BE2C (cell line): ENCODE results near the gene ADCK1. TPM values are rescaled to one million over a fixed set of nuclear protein-coding genes. Genes with fewer than 3 reads are reported as not detected.
A peak's percentile ranks its signal among the peaks of the same experiment; 100 is the strongest.

Experiments used
- DNase-seq: peaks from one replicate; pipeline ENCODE4 v3.0.0-alpha.2; 2020
- H3K27me3 ChIP-seq: fragments of 250-450 bp; sonication (Bioruptor Pico); 2 replicates; pipeline ENCODE4 v1.5.1; 2020; ENCODE audit warnings: mild to moderate bottlenecking
- H3K36me3 ChIP-seq: fragments of 250-450 bp; sonication (Bioruptor Pico); 2 replicates; pipeline ENCODE4 v1.5.1; 2020; ENCODE audit warnings: mild to moderate bottlenecking
- H3K4me1 ChIP-seq: fragments of 250-450 bp; sonication (Bioruptor Pico); 2 replicates; pipeline ENCODE4 v1.5.1; 2020
- H3K4me3 ChIP-seq: 2 replicates; pipeline ENCODE4 v1.5.1; 2011; ENCODE audit warnings: low read depth, low read length
- H3K9me3 ChIP-seq: fragments of 250-450 bp; sonication (Bioruptor Pico); 2 replicates; pipeline ENCODE4 v1.5.1; 2020
- polyA plus RNA-seq: library from polyadenylated mRNA; unstranded; fragments of >200 nt; gene quantifications from one replicate; pipeline ENCODE4 v1.2.1, GENCODE V29; 2012; ENCODE audit warnings: low read depth, missing spikeins; ENCODE audit not compliant: insufficient read length, insufficient read depth
- TF ChIP-seq, protein P1 (sequence below): IDR thresholded peaks from 2 replicates; pipeline ENCODE4 v1.5.1; 2012; ENCODE audit warnings: mild to moderate bottlenecking, low read depth, low read length

ADCK1 gene, protein sequence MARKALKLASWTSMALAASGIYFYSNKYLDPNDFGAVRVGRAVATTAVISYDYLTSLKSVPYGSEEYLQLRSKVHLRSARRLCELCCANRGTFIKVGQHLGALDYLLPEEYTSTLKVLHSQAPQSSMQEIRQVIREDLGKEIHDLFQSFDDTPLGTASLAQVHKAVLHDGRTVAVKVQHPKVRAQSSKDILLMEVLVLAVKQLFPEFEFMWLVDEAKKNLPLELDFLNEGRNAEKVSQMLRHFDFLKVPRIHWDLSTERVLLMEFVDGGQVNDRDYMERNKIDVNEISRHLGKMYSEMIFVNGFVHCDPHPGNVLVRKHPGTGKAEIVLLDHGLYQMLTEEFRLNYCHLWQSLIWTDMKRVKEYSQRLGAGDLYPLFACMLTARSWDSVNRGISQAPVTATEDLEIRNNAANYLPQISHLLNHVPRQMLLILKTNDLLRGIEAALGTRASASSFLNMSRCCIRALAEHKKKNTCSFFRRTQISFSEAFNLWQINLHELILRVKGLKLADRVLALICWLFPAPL
- 21.7 TPM for polyA plus RNA-seq

DNA sequence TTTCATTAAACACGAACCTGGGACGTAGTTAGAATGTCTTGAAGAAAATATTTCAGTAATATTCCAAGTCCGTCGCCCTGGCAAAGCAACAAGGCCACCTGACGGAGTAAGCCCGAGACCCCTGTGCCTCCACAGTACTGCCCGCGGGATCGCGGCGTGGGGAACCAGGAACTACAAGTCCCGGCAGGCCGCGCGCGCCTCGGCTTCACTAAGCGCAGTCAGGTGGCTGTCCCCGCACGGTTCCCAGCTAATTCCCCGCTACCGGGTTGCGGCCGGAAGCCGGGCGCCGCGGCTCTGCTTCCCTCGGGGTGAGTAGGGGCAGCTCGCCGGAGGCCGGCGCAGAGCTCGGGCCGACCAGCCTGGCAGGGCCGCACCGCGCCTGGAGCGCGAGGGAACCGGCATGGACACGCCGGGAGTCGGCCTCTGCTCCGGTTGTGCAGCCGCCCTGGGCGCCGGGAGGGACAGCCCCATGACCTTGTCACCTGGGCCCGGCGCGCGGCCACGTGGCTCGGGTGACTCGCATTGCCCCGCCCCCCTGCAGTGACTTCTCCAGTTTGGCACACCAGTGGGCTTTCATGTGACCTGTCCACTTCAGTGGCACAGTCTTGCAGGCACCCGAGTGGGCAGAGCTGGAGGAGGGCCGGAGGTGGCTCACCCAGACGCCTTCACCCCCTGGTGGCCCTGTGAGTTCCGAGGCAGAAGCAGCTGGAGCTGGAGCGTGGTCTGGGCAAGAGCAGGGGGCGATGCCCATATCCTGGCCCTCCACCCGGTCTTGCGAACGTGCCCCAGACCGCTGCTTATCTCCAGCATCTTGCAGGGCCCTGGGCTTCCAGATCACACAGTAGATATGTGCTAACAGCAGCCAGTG is at the start of gene ADCK1:
Gene ADCK1, plus strand, starts transcription at position 247 of the 868 bp plus-strand sequence. CDS start 18,870 bp downstream, outside the sequence.
- H3K27me3 ChIP-seq: no peaks in the 10 kb centered on the region
- DNase-seq: peak; percentile 92
- H3K9me3 ChIP-seq: no peaks in the 10 kb centered on the region
- no peaks in the 10 kb centered on the region for H3K4me1 ChIP-seq
- H3K36me3 ChIP-seq: no peaks in the 10 kb centered on the region
- H3K4me3 ChIP-seq: peak within 1 kb of the TSS; percentile 79
- TF ChIP-seq, protein P1, sequence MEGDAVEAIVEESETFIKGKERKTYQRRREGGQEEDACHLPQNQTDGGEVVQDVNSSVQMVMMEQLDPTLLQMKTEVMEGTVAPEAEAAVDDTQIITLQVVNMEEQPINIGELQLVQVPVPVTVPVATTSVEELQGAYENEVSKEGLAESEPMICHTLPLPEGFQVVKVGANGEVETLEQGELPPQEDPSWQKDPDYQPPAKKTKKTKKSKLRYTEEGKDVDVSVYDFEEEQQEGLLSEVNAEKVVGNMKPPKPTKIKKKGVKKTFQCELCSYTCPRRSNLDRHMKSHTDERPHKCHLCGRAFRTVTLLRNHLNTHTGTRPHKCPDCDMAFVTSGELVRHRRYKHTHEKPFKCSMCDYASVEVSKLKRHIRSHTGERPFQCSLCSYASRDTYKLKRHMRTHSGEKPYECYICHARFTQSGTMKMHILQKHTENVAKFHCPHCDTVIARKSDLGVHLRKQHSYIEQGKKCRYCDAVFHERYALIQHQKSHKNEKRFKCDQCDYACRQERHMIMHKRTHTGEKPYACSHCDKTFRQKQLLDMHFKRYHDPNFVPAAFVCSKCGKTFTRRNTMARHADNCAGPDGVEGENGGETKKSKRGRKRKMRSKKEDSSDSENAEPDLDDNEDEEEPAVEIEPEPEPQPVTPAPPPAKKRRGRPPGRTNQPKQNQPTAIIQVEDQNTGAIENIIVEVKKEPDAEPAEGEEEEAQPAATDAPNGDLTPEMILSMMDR: peak; percentile 54

DNA sequence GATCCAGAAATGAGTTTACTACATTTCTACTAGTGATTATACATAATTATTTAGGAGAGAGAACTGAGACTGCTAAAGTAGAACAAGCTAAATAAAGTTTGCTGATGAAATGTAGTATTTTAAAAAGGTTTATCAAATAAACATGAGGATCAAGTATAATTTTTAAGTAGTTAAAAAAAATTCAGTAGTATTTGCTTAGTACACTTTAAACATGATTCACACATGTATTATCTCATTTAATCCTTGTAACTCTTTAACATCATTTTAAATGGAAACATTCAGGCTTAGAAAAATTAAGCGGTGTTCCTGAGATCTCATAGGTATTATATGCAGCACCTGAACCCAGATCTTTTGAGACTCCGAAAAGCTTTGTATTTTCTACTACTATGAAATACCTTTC is 47.6 kb upstream of the ADCK1 start:
- DNase-seq: no peak
- H3K4me1 ChIP-seq: no peaks in the 10 kb centered on the region
- no peak overlapping the region for H3K4me3 ChIP-seq
- H3K36me3 ChIP-seq: peaks cover 61% of the 10 kb centered on the region
- H3K27me3 ChIP-seq: no peaks in the 10 kb centered on the region
- H3K9me3 ChIP-seq: no peaks in the 10 kb centered on the region
- TF ChIP-seq, protein P1: no peak

DNA sequence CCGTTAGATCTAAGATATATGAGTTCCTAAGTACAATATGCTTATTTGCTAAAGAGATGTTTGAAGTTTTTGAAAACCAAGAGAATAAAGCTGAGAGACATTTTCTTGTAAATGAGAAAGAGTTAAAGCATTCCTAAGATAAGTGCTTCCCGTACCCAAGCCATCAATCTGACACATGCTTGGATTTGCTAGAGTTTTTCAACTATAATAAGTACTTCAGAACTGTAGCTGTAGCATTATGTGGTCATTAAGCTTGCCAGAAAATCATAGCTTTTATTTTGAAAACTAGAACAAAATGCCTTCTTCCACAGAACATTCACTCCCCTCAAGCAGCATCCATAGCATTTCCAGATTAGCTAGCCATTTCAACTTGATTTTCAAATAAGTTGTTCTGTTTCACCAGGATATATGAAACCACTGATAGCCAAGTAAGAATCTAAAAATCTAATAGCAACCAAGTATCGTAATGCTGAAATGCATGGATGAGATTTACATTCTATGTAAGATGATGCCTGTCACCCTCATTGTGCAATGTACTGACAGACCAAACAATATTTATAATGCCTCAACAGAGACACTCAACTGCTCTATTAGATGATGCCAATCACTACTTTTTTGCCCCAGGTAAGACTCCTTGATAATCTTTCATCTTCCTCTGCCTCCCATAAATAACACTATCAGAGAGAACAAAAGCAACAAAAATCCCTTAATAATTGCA is 47.0 kb upstream of the ADCK1 start:
- Histone ChIP-seq H3K4me1 (no peaks in the 10 kb centered on the region), H3K36me3 (peaks cover 59% of the 10 kb centered on the region), H3K9me3 (no peaks in the 10 kb centered on the region), H3K4me3 (no peak overlapping the region), H3K27me3 (no peaks in the 10 kb centered on the region)
- DNase-seq: no peak
- TF ChIP-seq, protein P1: no peak

DNA sequence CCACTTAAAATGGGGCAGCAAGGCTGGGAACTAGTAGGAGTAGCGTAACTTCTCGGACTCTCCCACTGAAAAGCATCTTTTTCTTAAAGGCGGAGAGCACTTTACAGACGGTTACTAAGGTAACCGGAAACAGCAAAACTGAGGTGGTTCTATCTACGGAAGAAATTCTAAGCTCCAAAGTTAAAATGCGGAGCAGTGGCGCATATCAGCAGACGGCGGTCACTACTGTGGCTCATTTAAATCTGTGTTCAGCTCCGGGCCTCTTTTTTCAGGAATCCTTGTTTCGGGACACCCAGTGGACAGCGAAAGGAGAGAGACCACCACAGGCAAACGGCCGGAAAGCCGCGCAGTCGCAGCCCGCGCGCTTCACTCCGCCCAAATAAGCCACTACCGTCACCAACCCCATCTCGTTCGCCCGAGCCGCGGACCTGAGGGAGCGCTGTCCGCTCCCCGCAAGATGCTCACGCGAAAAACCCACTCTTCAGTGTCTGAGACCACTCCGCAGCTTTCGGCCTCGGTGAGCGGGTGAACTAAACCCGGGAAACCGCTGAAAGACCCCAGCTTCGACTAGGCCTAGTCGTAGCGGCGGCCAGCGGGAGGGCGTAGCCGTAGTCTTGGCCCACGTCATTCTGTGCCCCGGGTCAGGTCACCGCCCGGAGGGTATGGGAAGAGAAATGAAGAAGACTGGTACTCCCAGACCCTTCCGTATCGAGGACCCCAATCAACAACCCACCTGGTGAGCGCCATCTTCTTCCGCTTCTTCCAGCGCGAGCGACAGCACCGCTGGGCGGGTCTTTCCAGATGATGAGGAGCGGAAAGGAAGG is 39.3 kb upstream of the ADCK1 start, which contains the start of gene SNW1:
Gene SNW1, minus strand, starts transcription at position 776 of the 824 bp plus-strand sequence. Its CDS starts 29 bp downstream, at position 747.
- TF ChIP-seq, protein P1: no peak
- Histone ChIP-seq H3K9me3 (no peaks in the 10 kb centered on the region; the same call in 1 of the 2 replicates), H3K27me3 (no peaks in the 10 kb centered on the region), H3K4me3 (peak within 1 kb of the TSS; percentile 99), H3K4me1 (peaks cover 4% of the 10 kb centered on the region; the same call in 1 of the 2 replicates), H3K36me3 (peaks cover 12% of the 10 kb centered on the region)
- peak; percentile 94 for DNase-seq
